GM18519 (cell line): ENCODE results near the gene COL6A6.
"Not testable (repeated sequence)": the region's sequence is repeated elsewhere in the genome, so short reads cannot be mapped to it uniquely, and the experiment has no call there.

ENCODE experiments used
- ATAC-seq: cut with Tn5 transposase; IDR thresholded peaks from one replicate; pipeline ENCODE4 v1.9.1; 2021; ENCODE audit warnings: mild to moderate bottlenecking, moderate library complexity; ENCODE audit not compliant: unreplicated experiment, low FRiP score

Gene COL6A6

DNA sequence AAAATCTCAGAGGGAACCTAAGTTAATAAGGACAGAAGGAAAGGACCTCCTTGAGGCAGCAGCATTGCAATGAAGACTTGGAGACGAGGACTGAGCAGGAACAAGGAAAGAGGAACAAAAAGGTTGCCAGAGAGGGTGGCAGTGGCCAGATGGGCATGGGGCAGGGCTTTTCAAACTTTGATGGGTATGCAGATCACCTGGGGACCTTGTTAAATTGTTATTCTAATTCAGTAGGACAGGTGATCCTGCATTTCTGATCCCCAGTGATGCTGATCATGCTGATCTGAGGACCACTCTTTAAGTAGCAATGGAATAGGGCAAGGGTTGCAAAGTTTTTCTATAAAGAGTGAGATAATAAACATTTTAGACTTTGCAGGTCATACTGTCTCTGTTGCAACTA is 11.1 kb downstream of the COL6A6 start:
- no peak for ATAC-seq

DNA sequence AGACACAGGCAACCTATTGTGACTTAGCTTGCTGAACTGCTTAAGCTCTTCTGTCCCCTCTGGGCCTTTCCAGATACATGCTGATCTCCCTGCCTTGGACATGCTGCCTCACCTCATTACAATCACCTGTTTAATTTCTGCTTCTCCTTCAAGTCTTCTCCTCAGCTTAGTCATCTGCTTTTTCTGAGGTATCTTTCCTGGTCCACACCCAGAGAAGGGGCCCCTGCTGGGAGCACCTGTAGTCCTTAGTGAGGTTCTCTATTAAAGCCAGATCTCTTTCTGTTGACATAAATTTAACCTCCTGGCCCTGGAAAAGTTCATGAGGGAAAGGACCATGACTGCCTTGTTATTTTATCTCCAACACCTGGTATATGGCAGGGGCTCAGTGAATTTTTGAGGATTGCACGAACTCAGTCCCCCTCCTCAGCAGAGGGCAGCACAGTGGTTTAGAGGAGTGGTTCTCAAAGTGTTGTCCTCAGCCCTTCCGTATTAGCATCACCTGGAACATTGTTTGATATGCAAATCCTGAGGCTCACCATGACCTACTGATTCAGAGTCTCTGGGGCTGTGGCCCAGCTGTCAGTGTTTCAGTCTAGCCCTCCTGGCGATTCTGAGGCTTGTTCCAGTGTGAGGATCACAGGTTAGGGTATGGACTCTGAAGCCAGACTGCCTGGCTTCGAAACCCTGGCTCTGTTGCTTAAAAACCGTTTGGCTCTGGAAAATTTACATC is 12.7 kb downstream of the COL6A6 start:
- ATAC-seq: no peak

- ATAC-seq: no peak
Measured at GRCh38 chr3:130533247-130533646, 16.3 kb downstream of the COL6A6 start.

DNA sequence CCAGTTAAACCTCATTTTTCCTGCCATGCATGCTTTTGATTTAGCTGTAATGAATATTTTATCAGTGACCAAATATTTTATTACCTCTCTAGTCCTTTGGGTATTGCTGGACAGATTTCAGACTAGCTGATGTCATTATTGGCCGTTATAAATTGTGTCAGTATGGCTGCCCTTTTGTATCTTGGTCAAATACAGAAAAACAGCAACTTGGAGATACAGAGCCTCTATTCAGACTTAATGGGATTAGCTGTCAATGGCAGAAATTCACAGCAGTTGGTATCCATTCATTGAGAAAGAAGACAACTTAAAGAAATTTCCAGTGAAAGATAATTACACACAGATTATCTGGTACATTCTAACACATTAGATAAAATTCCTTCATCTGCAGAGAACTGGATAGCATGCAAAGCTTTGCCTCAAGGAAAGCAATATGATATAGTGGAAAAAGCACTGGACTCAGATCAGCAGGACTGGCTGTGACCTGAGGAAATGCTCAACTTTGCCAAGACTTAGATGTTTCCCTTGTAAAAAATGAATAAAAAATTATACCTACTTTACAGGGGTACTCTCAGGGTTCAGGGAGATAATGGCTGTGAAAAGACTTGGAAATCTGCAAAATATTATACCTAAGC is 20.8 kb downstream of the COL6A6 start:
- no peak for ATAC-seq

- ATAC-seq: no peak
Measured at GRCh38 chr3:130539005-130539404, 22.0 kb downstream of the COL6A6 start.

GRCh38 chr3:130543322-130543721 is 26.3 kb downstream of the COL6A6 start:
- no peak for ATAC-seq

DNA sequence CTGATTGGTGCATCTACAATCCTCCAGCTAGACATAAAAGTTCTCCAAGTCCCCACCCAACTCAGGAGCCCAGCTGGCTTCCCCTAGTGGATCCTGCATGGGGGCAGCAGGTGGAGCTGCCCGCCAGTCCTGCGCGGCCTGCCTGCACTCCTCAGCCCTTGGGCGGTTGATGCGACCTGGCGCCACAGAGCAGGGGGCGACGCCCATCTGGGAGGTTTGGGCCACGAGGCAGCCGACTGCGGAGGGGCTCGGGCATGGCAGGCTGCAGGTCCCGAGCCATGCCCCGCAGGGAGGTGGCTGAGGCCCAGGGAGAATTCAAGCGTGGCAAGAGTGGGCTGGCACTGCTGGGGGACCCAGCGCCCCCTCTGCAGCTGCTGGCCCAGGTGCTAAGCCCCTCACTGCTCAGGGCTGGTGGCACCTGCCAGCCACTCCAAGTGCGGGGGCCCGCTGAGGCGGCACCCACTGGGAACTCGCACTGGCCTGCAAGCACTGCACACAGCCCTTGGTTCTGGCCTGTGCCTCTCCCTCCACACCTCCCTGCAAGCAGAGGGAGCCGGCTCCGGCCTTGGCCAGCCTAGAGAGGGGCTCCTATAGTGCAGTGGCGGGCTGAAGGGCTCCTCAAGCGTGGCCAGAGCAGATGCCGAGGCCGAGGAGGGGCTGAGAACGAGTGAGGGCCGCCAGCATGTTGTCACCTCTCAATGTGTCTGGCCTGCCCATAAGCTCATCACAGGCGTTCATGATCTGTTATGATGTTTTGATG is 30.1 kb downstream of the COL6A6 start:
- no peak for ATAC-seq

DNA sequence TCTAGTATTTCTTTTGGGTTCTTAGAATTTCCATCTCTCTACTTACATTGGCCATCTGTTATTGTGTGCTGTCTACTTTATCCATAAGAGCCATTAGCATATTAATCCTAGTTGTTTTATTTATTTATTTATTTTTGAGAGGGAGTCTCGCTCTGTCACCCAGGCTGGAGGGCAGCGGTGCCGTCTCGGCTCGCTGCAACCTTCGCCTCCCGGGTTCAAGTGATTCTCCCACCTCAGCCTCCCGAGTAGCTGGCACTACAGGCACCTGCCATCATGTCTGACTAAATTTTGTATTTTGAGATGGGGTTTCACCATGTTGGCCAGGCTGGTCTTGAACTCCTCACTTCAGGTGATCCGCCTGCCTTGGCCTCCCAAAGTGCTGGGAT is 30.7 kb downstream of the COL6A6 start:
- not testable (repeated sequence) for ATAC-seq

DNA sequence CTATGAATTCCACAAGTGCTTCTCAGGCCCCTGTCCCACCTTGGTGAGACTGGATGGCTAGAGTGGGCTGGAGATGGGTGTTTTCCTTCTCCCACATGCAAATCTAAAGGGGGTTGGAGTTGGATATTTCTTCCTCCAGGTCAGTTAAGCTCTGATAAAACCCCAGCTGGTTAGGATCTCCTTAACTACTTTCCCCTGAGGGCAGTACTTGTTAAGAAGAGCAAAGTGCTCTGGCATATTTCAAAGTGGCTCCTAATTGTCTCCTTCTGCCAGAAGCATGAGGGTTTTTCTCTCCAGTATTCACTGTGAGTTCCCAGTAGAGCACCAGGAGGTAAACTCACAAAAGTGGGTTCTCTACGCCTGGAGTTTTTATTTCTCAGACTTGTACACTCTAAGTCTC is 31.4 kb downstream of the COL6A6 start:
- no peak for ATAC-seq

- no peak for ATAC-seq
Measured at GRCh38 chr3:130557336-130558035, 40.5 kb downstream of the COL6A6 start.

- no peak for ATAC-seq
Measured at GRCh38 chr3:130558366-130558765, 41.4 kb downstream of the COL6A6 start.

DNA sequence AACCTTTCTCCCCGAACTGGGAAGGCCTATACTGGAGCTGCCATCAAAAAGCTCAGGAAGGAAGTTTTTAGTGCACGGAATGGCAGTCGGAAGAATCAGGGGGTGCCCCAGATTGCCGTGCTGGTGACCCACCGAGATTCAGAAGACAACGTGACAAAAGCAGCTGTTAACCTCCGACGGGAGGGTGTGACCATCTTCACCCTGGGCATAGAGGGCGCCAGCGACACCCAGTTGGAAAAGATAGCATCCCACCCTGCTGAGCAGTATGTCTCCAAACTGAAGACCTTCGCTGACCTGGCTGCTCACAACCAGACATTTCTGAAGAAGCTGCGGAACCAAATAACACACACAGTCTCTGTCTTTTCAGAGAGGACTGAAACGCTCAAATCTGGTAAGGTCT is 48.2 kb downstream of the COL6A6 start:
- no peak for ATAC-seq
